Measurements from ENCODE around the gene SPINT1.

The SPINT1 gene

DNA sequence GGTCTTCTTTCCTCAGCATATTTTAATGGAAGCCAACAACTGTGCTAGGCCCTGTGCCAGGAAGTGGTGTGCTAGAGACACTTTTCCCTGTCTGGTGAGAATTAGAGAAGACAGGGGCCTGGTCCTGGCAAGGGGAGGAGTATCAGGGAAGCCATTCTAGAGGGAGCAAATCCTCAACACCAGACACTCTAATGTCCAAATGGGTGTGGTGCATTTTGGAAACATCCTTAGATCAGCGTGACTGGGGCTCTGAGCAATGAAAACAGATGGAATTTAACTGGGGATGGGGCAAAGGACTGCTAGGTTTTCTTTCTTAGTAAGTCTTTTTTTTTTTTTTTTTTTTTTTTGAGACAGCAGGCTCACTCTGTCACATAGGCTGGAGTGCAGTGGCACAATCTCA lies 42.7 kb downstream of the SPINT1 start:
- no peak for TF ChIP-seq ISL1 (CRISPR knock-in tag; IDR thresholded peaks at IDR 0.05)
- TF ChIP-seq GLIS3 (CRISPR knock-in tag; IDR thresholded peaks at IDR 0.05), result no peak
- no peak for TF ChIP-seq ZNF8 (CRISPR knock-in tag; IDR thresholded peaks at IDR 0.05)
- TF ChIP-seq ZFP3 (CRISPR knock-in tag; IDR thresholded peaks at IDR 0.05), result no peak
- TF ChIP-seq ARNTL (CRISPR knock-in tag; IDR thresholded peaks at IDR 0.05; ENCODE audit: borderline replicate concordance, low read depth), result no peak
- TF ChIP-seq, protein P1, sequence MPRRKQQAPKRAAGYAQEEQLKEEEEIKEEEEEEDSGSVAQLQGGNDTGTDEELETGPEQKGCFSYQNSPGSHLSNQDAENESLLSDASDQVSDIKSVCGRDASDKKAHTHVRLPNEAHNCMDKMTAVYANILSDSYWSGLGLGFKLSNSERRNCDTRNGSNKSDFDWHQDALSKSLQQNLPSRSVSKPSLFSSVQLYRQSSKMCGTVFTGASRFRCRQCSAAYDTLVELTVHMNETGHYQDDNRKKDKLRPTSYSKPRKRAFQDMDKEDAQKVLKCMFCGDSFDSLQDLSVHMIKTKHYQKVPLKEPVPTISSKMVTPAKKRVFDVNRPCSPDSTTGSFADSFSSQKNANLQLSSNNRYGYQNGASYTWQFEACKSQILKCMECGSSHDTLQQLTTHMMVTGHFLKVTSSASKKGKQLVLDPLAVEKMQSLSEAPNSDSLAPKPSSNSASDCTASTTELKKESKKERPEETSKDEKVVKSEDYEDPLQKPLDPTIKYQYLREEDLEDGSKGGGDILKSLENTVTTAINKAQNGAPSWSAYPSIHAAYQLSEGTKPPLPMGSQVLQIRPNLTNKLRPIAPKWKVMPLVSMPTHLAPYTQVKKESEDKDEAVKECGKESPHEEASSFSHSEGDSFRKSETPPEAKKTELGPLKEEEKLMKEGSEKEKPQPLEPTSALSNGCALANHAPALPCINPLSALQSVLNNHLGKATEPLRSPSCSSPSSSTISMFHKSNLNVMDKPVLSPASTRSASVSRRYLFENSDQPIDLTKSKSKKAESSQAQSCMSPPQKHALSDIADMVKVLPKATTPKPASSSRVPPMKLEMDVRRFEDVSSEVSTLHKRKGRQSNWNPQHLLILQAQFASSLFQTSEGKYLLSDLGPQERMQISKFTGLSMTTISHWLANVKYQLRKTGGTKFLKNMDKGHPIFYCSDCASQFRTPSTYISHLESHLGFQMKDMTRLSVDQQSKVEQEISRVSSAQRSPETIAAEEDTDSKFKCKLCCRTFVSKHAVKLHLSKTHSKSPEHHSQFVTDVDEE (CRISPR knock-in tag; IDR thresholded peaks at IDR 0.05), result no peak
- TF ChIP-seq ZFP30 (CRISPR knock-in tag; IDR thresholded peaks at IDR 0.05), result no peak
- TF ChIP-seq, protein P2, sequence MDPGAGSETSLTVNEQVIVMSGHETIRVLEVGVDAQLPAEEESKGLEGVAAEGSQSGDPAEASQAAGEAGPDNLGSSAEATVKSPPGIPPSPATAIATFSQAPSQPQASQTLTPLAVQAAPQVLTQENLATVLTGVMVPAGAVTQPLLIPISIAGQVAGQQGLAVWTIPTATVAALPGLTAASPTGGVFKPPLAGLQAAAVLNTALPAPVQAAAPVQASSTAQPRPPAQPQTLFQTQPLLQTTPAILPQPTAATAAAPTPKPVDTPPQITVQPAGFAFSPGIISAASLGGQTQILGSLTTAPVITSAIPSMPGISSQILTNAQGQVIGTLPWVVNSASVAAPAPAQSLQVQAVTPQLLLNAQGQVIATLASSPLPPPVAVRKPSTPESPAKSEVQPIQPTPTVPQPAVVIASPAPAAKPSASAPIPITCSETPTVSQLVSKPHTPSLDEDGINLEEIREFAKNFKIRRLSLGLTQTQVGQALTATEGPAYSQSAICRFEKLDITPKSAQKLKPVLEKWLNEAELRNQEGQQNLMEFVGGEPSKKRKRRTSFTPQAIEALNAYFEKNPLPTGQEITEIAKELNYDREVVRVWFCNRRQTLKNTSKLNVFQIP (CRISPR knock-in tag; IDR thresholded peaks at IDR 0.05; ENCODE audit: borderline replicate concordance, low read depth), result no peak
- no peak for TF ChIP-seq ZNF565 (CRISPR knock-in tag; conservative IDR thresholded peaks at IDR 0.05; ENCODE audit: low read depth)
- TF ChIP-seq OSR1 (CRISPR knock-in tag; IDR thresholded peaks at IDR 0.05), result no peak
- no peak for TF ChIP-seq PPARA (CRISPR knock-in tag; IDR thresholded peaks at IDR 0.05; ENCODE audit: borderline replicate concordance)
- TF ChIP-seq, protein P3, sequence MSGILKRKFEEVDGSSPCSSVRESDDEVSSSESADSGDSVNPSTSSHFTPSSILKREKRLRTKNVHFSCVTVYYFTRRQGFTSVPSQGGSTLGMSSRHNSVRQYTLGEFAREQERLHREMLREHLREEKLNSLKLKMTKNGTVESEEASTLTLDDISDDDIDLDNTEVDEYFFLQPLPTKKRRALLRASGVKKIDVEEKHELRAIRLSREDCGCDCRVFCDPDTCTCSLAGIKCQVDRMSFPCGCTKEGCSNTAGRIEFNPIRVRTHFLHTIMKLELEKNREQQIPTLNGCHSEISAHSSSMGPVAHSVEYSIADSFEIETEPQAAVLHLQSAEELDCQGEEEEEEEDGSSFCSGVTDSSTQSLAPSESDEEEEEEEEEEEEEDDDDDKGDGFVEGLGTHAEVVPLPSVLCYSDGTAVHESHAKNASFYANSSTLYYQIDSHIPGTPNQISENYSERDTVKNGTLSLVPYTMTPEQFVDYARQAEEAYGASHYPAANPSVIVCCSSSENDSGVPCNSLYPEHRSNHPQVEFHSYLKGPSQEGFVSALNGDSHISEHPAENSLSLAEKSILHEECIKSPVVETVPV (CRISPR knock-in tag; IDR thresholded peaks at IDR 0.05), result no peak
- TF ChIP-seq ZNF70 (CRISPR knock-in tag; IDR thresholded peaks at IDR 0.05), result no peak
- no peak; the same call in 2 of the 3 replicates for ATAC-seq

DNA sequence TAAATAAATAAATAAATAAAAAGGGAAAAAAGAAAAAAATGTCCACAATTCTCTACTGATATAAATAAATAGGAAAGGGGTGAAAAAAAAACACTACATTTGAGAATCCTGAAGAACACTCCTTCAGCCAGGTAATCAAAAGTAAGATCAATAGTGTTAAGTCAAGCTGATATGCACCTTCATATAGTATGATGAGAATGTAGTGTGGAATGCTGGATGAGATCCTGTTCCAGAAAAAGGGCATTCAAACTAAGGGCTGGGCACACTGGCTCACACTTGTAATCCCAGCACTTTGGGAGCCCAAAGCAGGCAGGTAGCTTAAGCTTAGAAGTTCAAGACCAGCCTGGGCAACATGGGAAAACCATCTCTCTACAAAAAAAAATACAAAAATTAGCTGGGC lies 45.3 kb downstream of the SPINT1 start:
- ATAC-seq, result no peak
- TF ChIP-seq BACH2 (CRISPR knock-in tag; IDR thresholded peaks at IDR 0.05; ENCODE audit: borderline replicate concordance) (no peak), CSDC2 (CRISPR knock-in tag; IDR thresholded peaks at IDR 0.05) (no peak), ZC3H10 (CRISPR knock-in tag; IDR thresholded peaks at IDR 0.05) (no peak), RARB (CRISPR knock-in tag; IDR thresholded peaks at IDR 0.05) (no peak), ZNF565 (CRISPR knock-in tag; conservative IDR thresholded peaks at IDR 0.05; ENCODE audit: low read depth) (no peak), ESRRG (CRISPR knock-in tag; IDR thresholded peaks at IDR 0.05) (no peak), SNAI2 (CRISPR knock-in tag; IDR thresholded peaks at IDR 0.05) (no peak), TCF4 (CRISPR knock-in tag; IDR thresholded peaks at IDR 0.05; ENCODE audit: borderline replicate concordance) (no peak), ISL1 (CRISPR knock-in tag; IDR thresholded peaks at IDR 0.05) (no peak), ZNF70 (CRISPR knock-in tag; IDR thresholded peaks at IDR 0.05) (no peak)
- TF ChIP-seq, protein P4, sequence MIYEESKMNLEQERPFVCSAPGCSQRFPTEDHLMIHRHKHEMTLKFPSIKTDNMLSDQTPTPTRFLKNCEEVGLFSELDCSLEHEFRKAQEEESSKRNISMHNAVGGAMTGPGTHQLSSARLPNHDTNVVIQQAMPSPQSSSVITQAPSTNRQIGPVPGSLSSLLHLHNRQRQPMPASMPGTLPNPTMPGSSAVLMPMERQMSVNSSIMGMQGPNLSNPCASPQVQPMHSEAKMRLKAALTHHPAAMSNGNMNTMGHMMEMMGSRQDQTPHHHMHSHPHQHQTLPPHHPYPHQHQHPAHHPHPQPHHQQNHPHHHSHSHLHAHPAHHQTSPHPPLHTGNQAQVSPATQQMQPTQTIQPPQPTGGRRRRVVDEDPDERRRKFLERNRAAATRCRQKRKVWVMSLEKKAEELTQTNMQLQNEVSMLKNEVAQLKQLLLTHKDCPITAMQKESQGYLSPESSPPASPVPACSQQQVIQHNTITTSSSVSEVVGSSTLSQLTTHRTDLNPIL (CRISPR knock-in tag; IDR thresholded peaks at IDR 0.05; ENCODE audit: low read depth), result no peak
- TF ChIP-seq, protein P2 (CRISPR knock-in tag; IDR thresholded peaks at IDR 0.05; ENCODE audit: borderline replicate concordance, low read depth), result no peak
- TF ChIP-seq, protein P3 (CRISPR knock-in tag; IDR thresholded peaks at IDR 0.05), result no peak

Data from SK-N-SH treated with all-trans-retinoic acid at 6 μM for 48 hours (cell line).